Spleen (tissue), 11 donors: Measurements from ENCODE around the gene EXT2. TPM values are rescaled to one million over a fixed set of nuclear protein-coding genes. Genes with fewer than 3 reads are reported as not detected.

Experiments
- DNase-seq: peaks from one replicate; pipeline ENCODE4 v3.0.0-alpha.2; 2020
- H3K27ac ChIP-seq, 8 donors: fragments of 200-600 bp; sonication (generic) in 7 of 8; 1 replicate in 4 of 8; 2 replicates in 4 of 8; pipeline versions ENCODE4 v1.5.0 to v1.8.0; 2016 to 2021; ENCODE audit warnings: inconsistent platforms in 4 of 8, mild to moderate bottlenecking in 4 of 8, moderate library complexity in 1 of 8
- H3K27me3 ChIP-seq, 7 donors: fragments of 200-600 bp; sonication (generic) in 6 of 7; replicated peaks in 1 of 7; 1 replicate in 4 of 7; 2 replicates in 3 of 7; pipeline versions ENCODE4 v1.5.0 to v1.8.0; 2016 to 2021; ENCODE audit warnings: inconsistent platforms in 3 of 7, mild to moderate bottlenecking in 1 of 7
- H3K36me3 ChIP-seq, 6 donors: fragments of 200-600 bp; sonication (generic) in 5 of 6; 1 replicate in 4 of 6; 2 replicates in 2 of 6; pipeline versions ENCODE4 v1.5.0 to v1.8.0; 2016 to 2021; ENCODE audit warnings: inconsistent platforms in 2 of 6
- H3K4me1 ChIP-seq, 6 donors: fragments of 200-600 bp; sonication (generic) in 5 of 6; 1 replicate in 3 of 6; 2 replicates in 3 of 6; pipeline versions ENCODE4 v1.5.0 to v1.8.0; 2016 to 2021; ENCODE audit warnings: inconsistent platforms in 3 of 6
- H3K4me3 ChIP-seq, 8 donors: fragments of 200-600 bp; sonication (generic) in 7 of 8; 1 replicate in 4 of 8; 2 replicates in 4 of 8; pipeline versions ENCODE4 v1.5.0 to v1.8.0; 2016 to 2021; ENCODE audit warnings: inconsistent platforms in 4 of 8, mild to moderate bottlenecking in 4 of 8, moderate library complexity in 2 of 8
- H3K9me3 ChIP-seq, 8 donors: fragments of 200-600 bp; sonication (generic) in 7 of 8; 1 replicate in 4 of 8; 2 replicates in 4 of 8; pipeline versions ENCODE4 v1.5.0 to v1.8.0; 2016 to 2021; ENCODE audit warnings: inconsistent platforms in 4 of 8
- CTCF ChIP-seq, 11 experiments: fragments of 200-600 bp in 7 of 11; fragments of 450-650 bp in 4 of 11; sonication (generic) in 4 of 11; IDR thresholded peaks in 8 of 11; conservative IDR thresholded peaks in 3 of 11; 1 replicate in 7 of 11; 2 replicates in 4 of 11; pipeline versions ENCODE4 v1.4.0 to v1.8.0; 2016 to 2021; ENCODE audit warnings: antibody characterized with exemption in 11 of 11, inconsistent platforms in 4 of 11, mild to moderate bottlenecking in 1 of 11
- POLR2A ChIP-seq, 3 donors: fragments of 450-650 bp; IDR thresholded peaks; one replicate each; pipeline ENCODE4 v1.5.1; 2017; ENCODE audit warnings: antibody characterized with exemption in 3 of 3, mild to moderate bottlenecking in 1 of 3
- POLR2AphosphoS5 ChIP-seq, 3 donors: sonication (generic); formaldehyde crosslinking; IDR thresholded peaks; one replicate each; pipeline ENCODE4 v1.5.1; 2017; ENCODE audit warnings: antibody characterized with exemption in 3 of 3
- WGBS, 5 donors: extraction: QIAGEN DNeasy Blood & Tissue Kit in 3 of 5; methylation state at CpG; one replicate each; pipeline versions ENCODE4 v1.1.5 to v1.1.7; 2013 to 2018; 5-methylcytosine and 5-hydroxymethylcytosine counted together
- intact Hi-C: fragments of 100-400 bp; cut with DNase I; formaldehyde crosslinking; loops from one replicate; pipeline ENCODE4 v1.15.0; 2023; ENCODE audit warnings: low total_unique reads
- polyA plus RNA-seq, 3 donors: library from polyadenylated mRNA; stranded (reverse); fragments of 200-250 nt; gene quantifications; one replicate each; pipeline ENCODE4 v1.2.1, GENCODE V29; 2013
- total RNA-seq, 7 donors: library from RNA; depleted of rRNA in 3 of 7; stranded (reverse); fragments of >200 nt in 3 of 7; fragmentation: NEBNext Ultra II Directional in 4 of 7; extraction: Animal tissue kit (Norgen Biotek cat#: 25700) in 4 of 7; gene quantifications; one replicate each; pipeline versions ENCODE4 v1.1.0 to v1.2.1, GENCODE V29; 2016 to 2021
- donor health status: healthy with polysubstance abuse.
- donor health status: DM: no; HTN: no; CAD: no; lungs with moderate emphysema.
- donor health status: DM: no; HTN: no; CAD: no.
- donor health status: Bipolar disorder and iron deficiency.
- donor health status: healthy.
- donor health status: DM: no; HTN: no; CAD: no.
- donor health status: DM: yes; HTN: yes; CAD: no.

The EXT2 gene
- total and polyA plus RNA-seq, 10 donors, result 10.0 to 60.1 (median 41.3) TPM

GRCh38 chr11:44246726-44247125 is 151.2 kb downstream of the EXT2 start:
- H3K4me3 ChIP-seq, result no peak overlapping the region
- peaks cover 0 to 82% (median 13%) of the 10 kb centered on the region in 6 donors for H3K36me3 ChIP-seq
- H3K27ac ChIP-seq, result no peak overlapping the region
- intact Hi-C loops, result no loop called here
- no peaks in the 10 kb centered on the region for H3K27me3 ChIP-seq
- H3K9me3 ChIP-seq, result peaks cover 0 to 12% (median 3%) of the 10 kb centered on the region in 8 donors
- no peak for DNase-seq
- TF ChIP-seq CTCF (IDR thresholded peaks at IDR 0.05 in 8 of 11, conservative IDR thresholded peaks at IDR 0.05 in 3 of 11), result no peak
- no peaks in the 10 kb centered on the region for H3K4me1 ChIP-seq
- 66 to 93% (median 78%) methylated on average over 4 of the region's 4 CpGs for WGBS, 5 donors

- H3K4me3 ChIP-seq, result no peak overlapping the region
- H3K27ac ChIP-seq, result no peak overlapping the region
- peaks cover 0 to 20% (median 11%) of the 10 kb centered on the region in 8 donors for H3K9me3 ChIP-seq
- no peak for DNase-seq
- no peaks in the 10 kb centered on the region for H3K27me3 ChIP-seq
- no peaks in the 10 kb centered on the region for H3K4me1 ChIP-seq
- H3K36me3 ChIP-seq, result peaks cover 0 to 76% (median 13%) of the 10 kb centered on the region in 6 donors
- WGBS, 5 donors, result 74 to 85% (median 77%) methylated on average over 6 of the region's 6 CpGs
- TF ChIP-seq POLR2AphosphoS5 (IDR thresholded peaks at IDR 0.05) (no peak), POLR2A (IDR thresholded peaks at IDR 0.05) (no peak)
- intact Hi-C loops, result no loop called here
Observed at GRCh38 chr11:44247508-44247907, 152.0 kb downstream of the EXT2 start.

GRCh38 chr11:44248109-44248508 is 152.6 kb downstream of the EXT2 start:
- Histone ChIP-seq H3K27me3 (no peaks in the 10 kb centered on the region), H3K9me3 (peaks cover 3 to 26% (median 17%) of the 10 kb centered on the region in 8 donors), H3K27ac (no peak overlapping the region), H3K4me3 (no peak overlapping the region), H3K36me3 (peaks cover 0 to 76% (median 13%) of the 10 kb centered on the region in 6 donors), H3K4me1 (no peaks in the 10 kb centered on the region)
- intact Hi-C loops, result no loop called here
- WGBS, 5 donors, result 85 to 100% (median 94%) methylated on average over 2 of the region's 2 CpGs
- no peak for DNase-seq
- no peak for TF ChIP-seq POLR2A (IDR thresholded peaks at IDR 0.05)
- TF ChIP-seq CTCF (IDR thresholded peaks at IDR 0.05 in 8 of 11, conservative IDR thresholded peaks at IDR 0.05 in 3 of 11), result no peak
- TF ChIP-seq POLR2AphosphoS5 (IDR thresholded peaks at IDR 0.05), result no peak

- WGBS, 5 donors, result 73 to 97% (median 93%) methylated on average over 6 of the region's 6 CpGs
- no peak for TF ChIP-seq POLR2A (IDR thresholded peaks at IDR 0.05)
- no peak for TF ChIP-seq CTCF (IDR thresholded peaks at IDR 0.05 in 8 of 11, conservative IDR thresholded peaks at IDR 0.05 in 3 of 11)
- TF ChIP-seq POLR2AphosphoS5 (IDR thresholded peaks at IDR 0.05), result no peak
- Histone ChIP-seq H3K27me3 (no peaks in the 10 kb centered on the region), H3K4me1 (no peaks in the 10 kb centered on the region), H3K27ac (no peak overlapping the region), H3K4me3 (no peak overlapping the region), H3K36me3 (peaks cover 0 to 55% (median under 1%) of the 10 kb centered on the region in 6 donors), H3K9me3 (peaks cover 3 to 37% (median 26%) of the 10 kb centered on the region in 8 donors)
- DNase-seq, result no peak
- intact Hi-C loops, result no loop called here
Observed at GRCh38 chr11:44250421-44250820, 154.9 kb downstream of the EXT2 start.
